Smooth muscle cell (in vitro differentiated cells): ENCODE results near the gene MUC6. TPM values are rescaled to one million over a fixed set of nuclear protein-coding genes. Genes with fewer than 3 reads are reported as not detected.

Source experiments
- DNase-seq: peaks from one replicate; lab custom pipeline; 2025; ENCODE audit not compliant: unreplicated experiment; lab: John Stamatoyannopoulos, UW
- H2AFZ ChIP-seq: fragments of 200-600 bp; sonication (generic); 2 replicates; pipeline ENCODE4 v1.6.0; 2016; ENCODE audit warnings: antibody characterized with exemption, low read depth, mild to moderate bottlenecking
- H3F3A ChIP-seq: fragments of 200-600 bp; sonication (generic); 2 replicates; pipeline ENCODE4 v1.6.0; 2017; ENCODE audit warnings: antibody characterized with exemption, low read depth
- H3K27ac ChIP-seq: fragments of 200-600 bp; sonication (generic); 2 replicates; pipeline ENCODE4 v1.5.1; 2016; ENCODE audit warnings: low read depth, mild to moderate bottlenecking
- H3K27me3 ChIP-seq: fragments of 200-600 bp; sonication (generic); 2 replicates; pipeline ENCODE4 v1.6.1; 2016; ENCODE audit warnings: low read depth, mild to moderate bottlenecking
- H3K36me3 ChIP-seq: fragments of 200-600 bp; sonication (generic); 2 replicates; pipeline ENCODE4 v1.5.1; 2016; ENCODE audit warnings: low read depth
- H3K4me1 ChIP-seq: fragments of 200-600 bp; sonication (generic); 2 replicates; pipeline ENCODE4 v1.5.1; 2016; ENCODE audit warnings: low read depth
- H3K4me2 ChIP-seq: fragments of 200-600 bp; sonication (generic); 2 replicates; pipeline ENCODE4 v1.6.0; 2016; ENCODE audit warnings: mild to moderate bottlenecking
- H3K4me3 ChIP-seq: fragments of 200-600 bp; sonication (generic); 2 replicates; pipeline ENCODE4 v1.5.1; 2016; ENCODE audit warnings: mild to moderate bottlenecking
- H3K79me2 ChIP-seq: fragments of 200-600 bp; sonication (generic); 2 replicates; pipeline ENCODE4 v1.6.0; 2016; ENCODE audit warnings: low read depth, mild to moderate bottlenecking
- H3K9ac ChIP-seq: fragments of 200-600 bp; sonication (generic); 2 replicates; pipeline ENCODE4 v1.6.0; 2016; ENCODE audit warnings: low read depth
- H3K9me3 ChIP-seq: fragments of 200-600 bp; sonication (generic); replicated peaks from 2 replicates; pipeline ENCODE4 v1.5.1; 2016; ENCODE audit warnings: low read depth
- H4K20me1 ChIP-seq: fragments of 200-600 bp; sonication (generic); 2 replicates; pipeline ENCODE4 v1.6.0; 2016; ENCODE audit warnings: low read depth
- WGBS: methylation state at CpG from one replicate; pipeline ENCODE4 v1.1.7; 2016; ENCODE audit warnings: low lambda C conversion rate; 5-methylcytosine and 5-hydroxymethylcytosine counted together
- polyA plus RNA-seq: library from polyadenylated mRNA; unstranded; fragments of >200 nt; fragmentation: Nextera tagmentation; extraction: Ambion mirVana; gene quantifications from 2 replicates; pipeline ENCODE4 v1.2.1, GENCODE V29; 2016
- total RNA-seq: library from RNA; depleted of rRNA; stranded (reverse); fragments of >200 nt; gene quantifications from 2 replicates; pipeline ENCODE4 v1.2.3, GENCODE V29; 2014
- TF ChIP-seq, protein P1 (sequence below): fragments of 200-600 bp; sonication (generic); IDR thresholded peaks from 2 replicates; pipeline ENCODE4 v1.5.1; 2017; ENCODE audit warnings: borderline replicate concordance, mild to moderate bottlenecking, antibody characterized with exemption; ENCODE audit not compliant: insufficient read depth, poor library complexity, severe bottlenecking

MUC6 gene
- total and polyA plus RNA-seq, 2 experiments from 2014 or later: not detected

DNA sequence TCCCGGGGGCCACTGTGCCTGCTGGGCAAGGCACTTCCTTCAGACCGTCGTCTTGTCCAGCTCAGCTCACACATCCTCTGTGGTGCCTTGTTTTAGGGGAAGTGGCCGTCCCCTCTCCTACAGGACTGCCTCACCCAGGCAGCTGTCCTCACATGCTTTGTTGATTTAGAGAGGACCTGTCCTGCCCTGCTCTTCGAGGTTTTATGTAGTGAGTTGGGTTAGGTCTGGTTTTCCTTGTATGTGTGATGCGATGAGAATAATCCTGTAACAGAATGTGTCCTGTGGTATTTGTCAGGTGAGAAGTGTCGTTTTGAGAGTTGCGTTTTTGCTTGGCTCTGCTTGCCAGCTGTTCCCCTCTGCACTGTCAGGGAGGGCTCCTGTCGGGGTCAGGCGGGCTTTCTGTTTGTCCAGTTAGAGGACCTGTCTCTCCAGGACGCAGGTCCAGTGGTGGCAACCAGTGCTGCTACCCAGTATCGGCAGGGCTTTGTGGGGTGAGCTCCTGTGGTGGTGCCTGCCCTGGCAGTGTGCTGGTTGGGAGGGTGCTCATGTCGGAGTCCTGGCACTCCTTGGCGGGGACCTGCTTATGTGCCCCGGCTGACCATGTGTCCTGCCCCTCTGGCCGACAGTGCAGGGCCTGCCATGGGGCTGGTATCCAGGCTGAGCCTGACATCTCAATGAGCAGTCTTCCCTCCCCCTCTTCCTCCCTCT lies 41.3 kb downstream of the MUC6 start:
- Histone ChIP-seq H3K4me1 (no peaks in the 10 kb centered on the region), H3K36me3 (no peaks in the 10 kb centered on the region), H3K9ac (no peak overlapping the region), H3K9me3 (no peaks in the 10 kb centered on the region), H3K4me3 (no peak overlapping the region), H3K27ac (no peak overlapping the region), H4K20me1 (peaks cover 74% of the 10 kb centered on the region), H3K79me2 (peaks cover under 1% of the 10 kb centered on the region), H2AFZ (no peak overlapping the region), H3K27me3 (no peaks in the 10 kb centered on the region), H3F3A (no peaks in the 10 kb centered on the region), H3K4me2 (no peak overlapping the region)
- TF ChIP-seq, protein P1, sequence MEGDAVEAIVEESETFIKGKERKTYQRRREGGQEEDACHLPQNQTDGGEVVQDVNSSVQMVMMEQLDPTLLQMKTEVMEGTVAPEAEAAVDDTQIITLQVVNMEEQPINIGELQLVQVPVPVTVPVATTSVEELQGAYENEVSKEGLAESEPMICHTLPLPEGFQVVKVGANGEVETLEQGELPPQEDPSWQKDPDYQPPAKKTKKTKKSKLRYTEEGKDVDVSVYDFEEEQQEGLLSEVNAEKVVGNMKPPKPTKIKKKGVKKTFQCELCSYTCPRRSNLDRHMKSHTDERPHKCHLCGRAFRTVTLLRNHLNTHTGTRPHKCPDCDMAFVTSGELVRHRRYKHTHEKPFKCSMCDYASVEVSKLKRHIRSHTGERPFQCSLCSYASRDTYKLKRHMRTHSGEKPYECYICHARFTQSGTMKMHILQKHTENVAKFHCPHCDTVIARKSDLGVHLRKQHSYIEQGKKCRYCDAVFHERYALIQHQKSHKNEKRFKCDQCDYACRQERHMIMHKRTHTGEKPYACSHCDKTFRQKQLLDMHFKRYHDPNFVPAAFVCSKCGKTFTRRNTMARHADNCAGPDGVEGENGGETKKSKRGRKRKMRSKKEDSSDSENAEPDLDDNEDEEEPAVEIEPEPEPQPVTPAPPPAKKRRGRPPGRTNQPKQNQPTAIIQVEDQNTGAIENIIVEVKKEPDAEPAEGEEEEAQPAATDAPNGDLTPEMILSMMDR: no peak
- DNase-seq: no peak
- WGBS: 90% methylated on average over 16 of the region's 16 CpGs

DNA sequence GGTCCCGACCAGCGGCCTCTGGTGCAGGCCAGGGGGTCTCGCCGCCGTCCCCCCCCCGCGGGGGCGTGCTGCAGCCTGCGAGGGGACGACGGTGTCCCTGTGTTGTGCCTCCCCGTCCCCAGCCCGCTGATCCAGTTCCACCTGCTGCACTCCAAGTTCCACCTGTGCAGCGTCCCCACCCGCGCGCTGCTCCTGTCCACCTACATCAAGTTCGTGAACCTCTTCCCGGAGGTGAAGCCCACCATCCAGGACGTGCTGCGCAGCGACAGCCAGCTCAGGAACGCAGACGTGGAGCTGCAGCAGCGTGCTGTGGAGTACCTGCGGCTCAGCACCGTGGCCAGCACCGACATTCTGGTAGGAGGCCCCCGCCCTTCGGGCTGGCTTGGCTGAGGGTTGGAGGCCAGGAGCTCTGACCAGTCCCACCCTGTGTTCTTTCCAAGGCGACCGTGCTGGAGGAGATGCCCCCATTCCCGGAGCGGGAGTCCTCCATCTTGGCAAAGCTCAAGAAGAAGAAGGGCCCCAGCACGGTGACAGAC lies 42.8 kb downstream of the MUC6 start:
- TF ChIP-seq, protein P1: no peak
- H3K4me2 ChIP-seq: no peak overlapping the region
- no peaks in the 10 kb centered on the region for H3K79me2 ChIP-seq
- no peak overlapping the region for H3K27ac ChIP-seq
- no peaks in the 10 kb centered on the region for H3K27me3 ChIP-seq
- no peak for DNase-seq
- H3K4me3 ChIP-seq: no peak overlapping the region
- no peaks in the 10 kb centered on the region for H3K9me3 ChIP-seq
- H2AFZ ChIP-seq: no peak overlapping the region
- no peak overlapping the region for H3K9ac ChIP-seq
- H3F3A ChIP-seq: no peaks in the 10 kb centered on the region
- H3K4me1 ChIP-seq: no peaks in the 10 kb centered on the region
- WGBS: 97% methylated on average over 23 of the region's 35 CpGs
- peaks cover 71% of the 10 kb centered on the region for H4K20me1 ChIP-seq
- H3K36me3 ChIP-seq: no peaks in the 10 kb centered on the region

DNA sequence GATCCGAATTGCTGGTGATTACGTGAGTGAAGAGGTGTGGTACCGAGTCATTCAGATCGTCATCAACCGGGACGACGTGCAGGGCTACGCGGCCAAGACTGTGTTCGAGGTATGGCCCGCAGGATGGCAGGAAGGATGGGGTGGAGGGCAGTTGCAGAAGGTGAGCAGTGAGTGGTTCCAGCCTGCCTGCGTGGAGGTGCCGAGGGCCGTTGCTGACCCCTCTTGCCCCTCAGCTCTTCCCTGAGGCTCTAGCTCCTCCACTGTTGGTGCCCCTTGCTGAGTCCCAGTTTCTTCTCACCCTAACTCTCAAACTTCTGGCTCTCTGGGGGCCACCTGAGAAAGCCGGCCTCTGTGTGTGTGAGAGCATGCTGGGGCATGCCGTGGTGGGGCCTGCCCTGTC lies 43.9 kb downstream of the MUC6 start:
- no peak for DNase-seq
- H3K36me3 ChIP-seq: no peaks in the 10 kb centered on the region
- H4K20me1 ChIP-seq: peaks cover 67% of the 10 kb centered on the region
- no peak overlapping the region for H3K9ac ChIP-seq
- H3K4me1 ChIP-seq: no peaks in the 10 kb centered on the region
- 97% methylated on average over 16 of the region's 16 CpGs for WGBS
- no peak overlapping the region for H3K4me3 ChIP-seq
- no peak overlapping the region for H3K4me2 ChIP-seq
- no peaks in the 10 kb centered on the region for H3K27me3 ChIP-seq
- no peaks in the 10 kb centered on the region for H3K9me3 ChIP-seq
- peaks cover 2% of the 10 kb centered on the region for H3K79me2 ChIP-seq
- H3K27ac ChIP-seq: no peak overlapping the region
- H2AFZ ChIP-seq: no peak overlapping the region
- TF ChIP-seq, protein P1: no peak
- no peaks in the 10 kb centered on the region for H3F3A ChIP-seq

DNA sequence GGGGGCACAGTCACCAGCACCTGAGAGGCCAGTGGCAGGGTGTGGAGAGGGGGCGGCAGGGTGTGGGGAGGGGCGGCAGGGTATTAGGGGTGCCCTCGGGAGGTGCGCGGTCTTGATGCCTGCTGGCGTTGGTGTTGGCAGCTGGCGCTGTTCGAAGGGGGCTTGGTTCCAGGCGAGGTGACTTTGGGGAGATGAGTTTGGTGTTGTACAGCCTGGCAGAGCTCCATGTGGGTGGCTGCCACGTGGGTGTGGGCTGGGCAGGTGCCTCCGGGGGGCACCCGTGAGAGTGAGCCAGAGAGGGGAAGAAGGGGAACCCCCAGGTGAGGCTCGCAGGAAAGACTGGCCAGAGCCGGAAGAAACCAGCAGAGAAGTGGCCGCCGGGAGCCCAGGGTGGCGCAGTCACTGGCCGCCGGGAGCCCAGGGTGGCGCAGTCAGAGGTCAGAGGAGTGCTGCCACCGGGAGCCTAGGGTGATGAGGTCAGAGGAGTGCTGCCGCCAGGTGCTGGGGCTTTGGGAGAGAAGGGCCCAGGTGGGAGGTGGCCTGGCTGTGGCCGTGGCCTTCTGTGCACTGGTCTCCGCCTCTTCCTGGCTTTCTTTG lies 44.7 kb downstream of the MUC6 start:
- H3K27me3 ChIP-seq: no peaks in the 10 kb centered on the region
- H3K27ac ChIP-seq: no peak overlapping the region
- no peaks in the 10 kb centered on the region for H3K9me3 ChIP-seq
- H3K9ac ChIP-seq: no peak overlapping the region
- peaks cover 59% of the 10 kb centered on the region for H4K20me1 ChIP-seq
- WGBS: 99% methylated on average over 17 of the region's 24 CpGs
- no peak overlapping the region for H3K4me2 ChIP-seq
- DNase-seq: no peak
- H2AFZ ChIP-seq: no peak overlapping the region
- H3K36me3 ChIP-seq: no peaks in the 10 kb centered on the region
- H3K4me3 ChIP-seq: no peak overlapping the region
- H3K4me1 ChIP-seq: no peaks in the 10 kb centered on the region
- TF ChIP-seq, protein P1: no peak
- H3F3A ChIP-seq: no peaks in the 10 kb centered on the region
- H3K79me2 ChIP-seq: peaks cover 3% of the 10 kb centered on the region
